Gastroesophageal sphincter (tissue), 3 donors: ENCODE results near the gene SPAG16.

Source experiments
- CTCF ChIP-seq, 4 experiments: fragments of 200-600 bp in 2 of 4; fragments of 450-650 bp in 2 of 4; sonication (generic) in 1 of 4; IDR thresholded peaks; one replicate each; pipeline ENCODE4 v1.5.1; 2017 to 2019; ENCODE audit warnings: antibody characterized with exemption in 4 of 4, mild to moderate bottlenecking in 2 of 4, moderate library complexity in 2 of 4
- EP300 ChIP-seq: sonication (generic); formaldehyde crosslinking; IDR thresholded peaks from one replicate; pipeline ENCODE4 v1.6.1; 2017; ENCODE audit warnings: antibody characterized with exemption, mild to moderate bottlenecking
- POLR2A ChIP-seq, 2 donors: fragments of 450-650 bp; IDR thresholded peaks; one replicate each; pipeline ENCODE4 v1.6.1; 2017; ENCODE audit warnings: antibody characterized with exemption in 2 of 2, mild to moderate bottlenecking in 2 of 2, moderate library complexity in 1 of 2
- POLR2AphosphoS5 ChIP-seq: sonication (generic); formaldehyde crosslinking; IDR thresholded peaks from one replicate; pipeline ENCODE4 v1.6.1; 2017; ENCODE audit warnings: antibody characterized with exemption

GRCh38 chr2:213991453-213992108 lies 707.3 kb downstream of the SPAG16 start:
- TF ChIP-seq POLR2A (IDR thresholded peaks at IDR 0.05) (no peak), CTCF (IDR thresholded peaks at IDR 0.05) (no peak), POLR2AphosphoS5 (no peak), EP300 (no peak)
